ENCODE results near the gene NXPH4. TPM values are rescaled to one million over a fixed set of nuclear protein-coding genes. Genes with fewer than 3 reads are reported as not detected.

Gene NXPH4
- total and polyA plus RNA-seq, 4 experiments from 2014 or later = not detected

GRCh38 chr12:57225680-57226210, 9.2 kb downstream of the NXPH4 start:
- H3K4me1 ChIP-seq (ENCODE audit: insufficient read depth, low read length) = peaks cover 58% of the 10 kb centered on the region
- H3K9me3 Mint-ChIP-seq = peaks cover 0 to 1% (median 0%) of the 10 kb centered on the region in 8 donors
- peak overlapping the region in 7 of 8 donors; percentile 33 to 74 (median 60) for H3K4me3 Mint-ChIP-seq

GRCh38 chr12:57226588-57227314, 10.2 kb downstream of the NXPH4 start:
- Histone ChIP-seq H3K27ac (ENCODE audit: low read depth, low read length) (no peak overlapping the region), H3K27me3 (ENCODE audit: insufficient read depth, low read length) (peaks cover 46% of the 10 kb centered on the region), H3K4me1 (ENCODE audit: insufficient read depth, low read length) (peaks cover 61% of the 10 kb centered on the region), H3K4me3 (ENCODE audit: low read length in 2 of 2) (no peak overlapping the region), H3K9me3 (ENCODE audit: control insufficient read depth in 1 of 2, low read length in 2 of 2) (no peaks in the 10 kb centered on the region), H3K36me3 (ENCODE audit: insufficient read depth, low read length) (peaks cover 3% of the 10 kb centered on the region)
- peak overlapping the region in 6 of 8 donors; percentile 22 to 65 (median 40) for H3K4me3 Mint-ChIP-seq
- H3K4me1 Mint-ChIP-seq = peaks cover 32 to 68% (median 46%) of the 10 kb centered on the region in 4 donors
- DNase-seq = no peak
- intact Hi-C loops (cut with micrococcal nuclease) = loop anchor here (5.0 kb wide), 1 partner anchor 1004 kb away; the partner anchor contains the start of genes NABP2 and RNF41
- peak overlapping the region in 2 of 7 donors; percentile 30 to 70 for H3K27ac Mint-ChIP-seq
- H3K36me3 Mint-ChIP-seq = peaks cover 2 to 15% of the 10 kb centered on the region in 2 donors
- POLR2A ChIA-PET (ENCODE audit: partially characterized antibody) = interaction anchor here (1.0 to 6.0 kb wide), 5 partner anchors 9 to 115 kb away, joined by 3 to 55 read pairs (median 5); partner anchors contain the start of gene STAT6
- H3K9me3 Mint-ChIP-seq = peaks cover 0 to 1% (median 0%) of the 10 kb centered on the region in 8 donors
- CTCF ChIA-PET (ENCODE audit: partially characterized antibody) = interaction anchor here (1.1 to 12.3 kb wide), 4 partner anchors 7 to 16 kb away, joined by 3 to 245 read pairs (median 80); partner anchors contain the start of gene NXPH4
- H3K27me3 Mint-ChIP-seq = peaks cover 34 to 41% of the 10 kb centered on the region in 2 donors

More at GRCh38 chr12:57225680-57226210, 9.2 kb downstream of the NXPH4 start:
- peak overlapping the region in 4 of 7 donors; percentile 17 to 81 (median 42) for H3K27ac Mint-ChIP-seq
- intact Hi-C loops (cut with micrococcal nuclease) = loop anchor here (1.0 to 5.0 kb wide), 3 partner anchors 11 to 1003 kb away; partner anchors contain the start of genes NABP2 and RNF41
- H3K36me3 Mint-ChIP-seq = peaks cover 0 to 12% of the 10 kb centered on the region in 2 donors
- POLR2A ChIA-PET (ENCODE audit: partially characterized antibody) = interaction anchor here (1.0 to 6.0 kb wide), 4 partner anchors 10 to 114 kb away, joined by 3 to 55 read pairs (median 4); partner anchors contain the start of gene STAT6
- H3K27ac ChIP-seq (ENCODE audit: low read depth, low read length) = no peak overlapping the region
- CTCF ChIA-PET (ENCODE audit: partially characterized antibody) = interaction anchor here (11.8 to 12.3 kb wide), 2 partner anchors 11 to 17 kb away, joined by 157 to 245 read pairs; partner anchors contain the start of gene NXPH4
- no peaks in the 10 kb centered on the region for H3K9me3 ChIP-seq (ENCODE audit: control insufficient read depth in 1 of 2, low read length in 2 of 2)
- peaks cover 41 to 49% of the 10 kb centered on the region in 2 donors for H3K27me3 Mint-ChIP-seq
- no peaks in the 10 kb centered on the region for H3K36me3 ChIP-seq (ENCODE audit: insufficient read depth, low read length)
- peaks cover 34 to 72% (median 49%) of the 10 kb centered on the region in 4 donors for H3K4me1 Mint-ChIP-seq
- DNase-seq = no peak
- H3K27me3 ChIP-seq (ENCODE audit: insufficient read depth, low read length) = peaks cover 56% of the 10 kb centered on the region
- H3K4me3 ChIP-seq (ENCODE audit: low read length in 2 of 2) = no peak overlapping the region

DNA sequence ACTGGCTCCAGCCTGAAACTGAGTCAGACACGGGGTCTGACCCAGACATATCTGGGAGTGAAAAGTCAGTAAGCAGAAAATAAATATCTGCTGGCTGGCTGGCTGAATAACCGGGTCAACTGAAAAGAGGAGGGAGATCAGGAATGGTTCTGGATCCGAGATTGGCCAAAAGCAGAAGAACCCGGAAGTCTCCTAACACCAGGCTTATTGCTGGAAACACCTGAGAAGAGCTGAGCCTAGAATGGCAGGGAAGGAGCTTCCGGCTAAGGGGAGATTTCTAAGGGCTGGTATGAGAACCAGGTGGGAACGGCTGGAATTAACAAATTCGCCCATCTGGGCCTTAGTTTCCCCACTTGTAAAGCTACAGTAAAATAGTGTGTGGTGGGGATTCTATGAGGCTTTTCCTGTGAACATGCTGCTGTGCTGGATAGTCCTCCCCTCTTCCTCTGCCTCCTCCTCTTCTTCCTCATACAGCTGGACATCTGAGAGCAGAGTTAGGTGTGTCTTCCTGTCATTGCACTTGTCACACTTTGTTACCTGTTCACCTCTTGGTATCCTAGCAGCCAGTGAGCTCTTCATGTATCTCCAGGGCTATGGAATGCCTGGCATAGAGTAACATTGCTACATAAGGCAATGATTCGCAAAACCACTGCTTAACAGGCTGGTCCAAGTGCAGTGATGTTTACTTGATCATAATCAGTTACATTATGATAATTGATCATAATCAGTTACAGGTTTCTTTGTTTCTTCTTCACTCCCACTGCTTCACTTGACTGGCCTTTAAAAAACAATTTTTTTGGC, 10.9 kb downstream of the NXPH4 start:
- Mint-ChIP-seq H3K36me3 (peaks cover 7 to 22% of the 10 kb centered on the region in 2 donors), H3K9me3 (peaks cover 0 to 1% (median 0%) of the 10 kb centered on the region in 8 donors), H3K27ac (peak overlapping the region in 2 of 7 donors; percentile 31 to 81), H3K27me3 (peaks cover 28 to 35% of the 10 kb centered on the region in 2 donors), H3K4me1 (peaks cover 29 to 67% (median 43%) of the 10 kb centered on the region in 4 donors), H3K4me3 (peak overlapping the region in 3 of 8 donors; percentile 36 to 45 (median 43))
- ChIA-PET CTCF (ENCODE audit: partially characterized antibody) (interaction anchor here (1.1 to 12.3 kb wide), 4 partner anchors 8 to 15 kb away, joined by 3 to 245 read pairs (median 80); partner anchors contain the start of gene NXPH4), POLR2A (ENCODE audit: partially characterized antibody) (interaction anchor here (1.3 to 6.0 kb wide), 2 partner anchors 9 to 13 kb away, joined by 5 to 55 read pairs; a partner anchor contains a TSS)
- intact Hi-C loops (cut with micrococcal nuclease) = loop anchor here (5.0 kb wide), 1 partner anchor 1005 kb away; the partner anchor contains the start of genes NABP2 and RNF41
- Histone ChIP-seq H3K27ac (ENCODE audit: low read depth, low read length) (no peak overlapping the region), H3K4me3 (ENCODE audit: low read length in 2 of 2) (no peak overlapping the region), H3K4me1 (ENCODE audit: insufficient read depth, low read length) (peaks cover 60% of the 10 kb centered on the region), H3K36me3 (ENCODE audit: insufficient read depth, low read length) (peaks cover 11% of the 10 kb centered on the region), H3K9me3 (ENCODE audit: control insufficient read depth in 1 of 2, low read length in 2 of 2) (no peaks in the 10 kb centered on the region), H3K27me3 (ENCODE audit: insufficient read depth, low read length) (peaks cover 39% of the 10 kb centered on the region)
- no peak for DNase-seq

DNA sequence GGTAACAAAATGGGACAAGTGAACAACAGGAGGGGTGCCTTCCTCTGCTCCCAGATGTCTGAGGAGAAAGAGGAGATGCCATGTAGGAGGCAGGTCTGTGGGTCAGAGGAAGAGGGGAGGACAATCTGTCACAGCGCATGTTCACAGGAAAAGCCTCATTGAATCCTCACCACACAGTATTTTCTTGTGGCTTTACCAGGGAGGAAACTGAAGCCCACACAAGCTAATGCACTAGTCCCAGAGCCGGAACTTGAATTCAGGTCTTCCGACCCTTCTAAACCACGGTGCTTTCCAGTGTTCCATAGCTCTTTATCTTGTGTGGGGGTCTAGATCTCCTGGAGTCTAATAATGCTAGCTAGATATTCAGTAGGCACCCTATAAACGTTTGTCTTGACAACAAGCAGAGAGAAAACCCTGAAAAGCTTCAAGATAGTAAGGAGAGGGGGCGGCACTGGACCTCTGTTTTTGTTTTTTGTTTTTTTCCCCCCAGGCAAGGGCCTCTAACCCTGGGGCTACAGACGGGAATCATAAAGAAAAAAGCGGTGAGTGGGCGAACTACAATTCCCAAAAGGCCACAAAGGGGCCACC, 12.5 kb downstream of the NXPH4 start:
- Mint-ChIP-seq H3K36me3 (peaks cover 23 to 34% of the 10 kb centered on the region in 2 donors), H3K27me3 (peaks cover 14 to 20% of the 10 kb centered on the region in 2 donors), H3K4me3 (peak overlapping the region; percentile 92 to 99 (median 94)), H3K27ac (peak overlapping the region; percentile 80 to 95 (median 89)), H3K9me3 (peaks cover 0 to 1% (median 0%) of the 10 kb centered on the region in 8 donors), H3K4me1 (peaks cover 27 to 60% (median 42%) of the 10 kb centered on the region in 4 donors)
- peak in 1 of 5 donors; percentile 49 for DNase-seq
- Histone ChIP-seq H3K36me3 (ENCODE audit: insufficient read depth, low read length) (peaks cover 27% of the 10 kb centered on the region), H3K4me1 (ENCODE audit: insufficient read depth, low read length) (peaks cover 66% of the 10 kb centered on the region), H3K27ac (ENCODE audit: low read depth, low read length) (peak overlapping the region; percentile 57), H3K27me3 (ENCODE audit: insufficient read depth, low read length) (peaks cover 22% of the 10 kb centered on the region), H3K9me3 (ENCODE audit: control insufficient read depth in 1 of 2, low read length in 2 of 2) (no peaks in the 10 kb centered on the region), H3K4me3 (ENCODE audit: low read length in 2 of 2) (peak overlapping the region; percentile 80 to 90)
- POLR2A ChIA-PET (ENCODE audit: partially characterized antibody) = interaction anchor here (0.8 to 4.0 kb wide), 8 partner anchors 10 to 541 kb away, joined by 3 to 63 read pairs (median 4); partner anchors contain the start of genes NAB2, NACA, NEMP1 and PTGES3
- CTCF ChIA-PET (ENCODE audit: partially characterized antibody) = interaction anchor here (0.6 to 12.3 kb wide), 10 partner anchors 8 to 226 kb away, joined by 3 to 245 read pairs (median 4); partner anchors contain the start of genes INHBE, NXPH4 and STAT6
- intact Hi-C loops (cut with micrococcal nuclease) = loop anchor here (1.0 to 5.0 kb wide), 3 partner anchors 10 to 1007 kb away; partner anchors contain the start of genes NABP2 and RNF41

DNA sequence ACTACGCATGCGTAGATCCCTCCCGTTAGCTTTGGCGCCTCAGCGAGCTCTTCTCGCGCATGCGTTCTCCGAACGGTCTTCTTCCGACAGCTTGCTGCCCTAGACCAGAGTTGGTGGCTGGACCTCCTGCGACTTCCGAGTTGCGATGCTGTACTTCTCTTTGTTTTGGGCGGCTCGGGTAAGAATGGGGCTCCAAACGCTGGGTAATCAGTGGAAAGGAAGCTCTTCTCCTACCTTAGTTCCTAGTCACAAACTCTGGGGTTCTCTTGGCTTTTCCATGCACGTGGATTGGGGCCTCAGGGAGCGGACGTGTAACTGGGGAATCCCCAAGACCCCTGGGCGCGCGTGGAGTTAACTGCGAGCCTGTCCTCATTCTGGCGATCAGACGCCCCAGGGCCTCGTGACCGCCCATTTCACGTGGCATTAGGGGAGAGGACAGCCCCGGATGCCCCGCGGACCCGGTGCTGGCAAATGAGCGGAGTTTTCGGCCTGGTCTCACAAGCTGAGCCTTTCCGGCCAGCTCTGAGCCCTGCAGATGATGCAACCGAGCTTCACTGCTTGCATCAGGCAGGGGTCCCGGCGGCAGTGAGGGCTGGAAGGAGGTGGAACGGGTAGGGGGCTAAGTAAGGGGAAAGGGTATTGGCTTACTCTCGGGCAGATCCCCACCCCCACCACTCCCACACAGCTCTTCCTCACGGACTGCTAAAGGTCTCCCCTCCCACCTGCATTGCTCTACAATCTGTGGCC, 13.2 kb downstream of the NXPH4 start, which contains the start of gene SHMT2:
SHMT2 (plus strand) TSS at position 78 of the 747 bp plus-strand sequence; CDS start at position 146, 68 bp downstream.
- H3K27me3 Mint-ChIP-seq = peaks cover 14 to 17% of the 10 kb centered on the region in 2 donors
- no peaks in the 10 kb centered on the region for H3K9me3 ChIP-seq (ENCODE audit: control insufficient read depth in 1 of 2, low read length in 2 of 2)
- peak within 1 kb of the TSS; percentile 92 to 99 (median 94) for H3K4me3 Mint-ChIP-seq
- peaks cover 16% of the 10 kb centered on the region for H3K27me3 ChIP-seq (ENCODE audit: insufficient read depth, low read length)
- peak within 1 kb of the TSS; percentile 57 for H3K27ac ChIP-seq (ENCODE audit: low read depth, low read length)
- peaks cover 29 to 40% of the 10 kb centered on the region in 2 donors for H3K36me3 Mint-ChIP-seq
- CTCF ChIA-PET (ENCODE audit: partially characterized antibody) = interaction anchor here (0.6 to 12.3 kb wide), 11 partner anchors 8 to 267 kb away, joined by 3 to 245 read pairs (median 4); partner anchors contain the start of genes INHBE, NXPH4 and STAT6
- peaks cover 66% of the 10 kb centered on the region for H3K4me1 ChIP-seq (ENCODE audit: insufficient read depth, low read length)
- peak within 1 kb of the TSS; percentile 80 to 95 (median 89) for H3K27ac Mint-ChIP-seq
- peaks cover 28% of the 10 kb centered on the region for H3K36me3 ChIP-seq (ENCODE audit: insufficient read depth, low read length)
- POLR2A ChIA-PET (ENCODE audit: partially characterized antibody) = interaction anchor here (0.8 to 4.0 kb wide), 9 partner anchors 11 to 541 kb away, joined by 3 to 63 read pairs (median 3); partner anchors contain the start of genes NAB2, NACA, NEMP1 and PTGES3
- peak; percentile 89 to 90 (median 90) for DNase-seq
- H3K4me1 Mint-ChIP-seq = peaks cover 27 to 67% (median 46%) of the 10 kb centered on the region in 4 donors
- H3K4me3 ChIP-seq (ENCODE audit: low read length in 2 of 2) = peak within 1 kb of the TSS; percentile 80 to 90
- H3K9me3 Mint-ChIP-seq = peaks cover 0 to 1% (median 0%) of the 10 kb centered on the region in 8 donors
- intact Hi-C loops (cut with micrococcal nuclease) = loop anchor here (1.0 to 10.0 kb wide), 5 partner anchors 9 to 1008 kb away; partner anchors contain the start of genes BAZ2A, NABP2, PRIM1 and RNF41
